Measurements from ENCODE around the gene EDA. TPM values are rescaled to one million over a fixed set of nuclear protein-coding genes. Genes with fewer than 3 reads are reported as not detected.

EDA gene
- total RNA-seq, 1 donor from 2014 or later = 1.8 TPM

Other genes starting within 250 kb of the EDA start
- 0.51 and 0.88 TPM in 2 replicates for gene NALF2, start 111.8 kb upstream of the EDA start, total RNA-seq

Measured in activated CD4-positive, alpha-beta T cell treated with anti-CD3 and anti-CD28 coated beads, Interleukin-2, amount 10 ng/mL, durations not matched to agents 24 days and 14 days (primary cell).